ENCODE data around the gene LSM6.

The LSM6 gene

GRCh38 chr4:146143888-146144287, 31.6 kb upstream of the LSM6 start:
- TF ChIP-seq RARB (CRISPR knock-in tag; IDR thresholded peaks at IDR 0.05) (no peak), GLIS3 (CRISPR knock-in tag; IDR thresholded peaks at IDR 0.05) (no peak), ZNF565 (CRISPR knock-in tag; conservative IDR thresholded peaks at IDR 0.05; ENCODE audit: low read depth) (no peak), ZNF70 (CRISPR knock-in tag; IDR thresholded peaks at IDR 0.05) (no peak)

GRCh38 chr4:146146918-146147317, 28.6 kb upstream of the LSM6 start:
- no peak for ATAC-seq
- TF ChIP-seq ZNF70 (CRISPR knock-in tag; IDR thresholded peaks at IDR 0.05): no peak
- no peak for TF ChIP-seq RARB (CRISPR knock-in tag; IDR thresholded peaks at IDR 0.05)
- no peak for TF ChIP-seq GLIS3 (CRISPR knock-in tag; IDR thresholded peaks at IDR 0.05)
- no peak for TF ChIP-seq ISL1 (CRISPR knock-in tag; IDR thresholded peaks at IDR 0.05)
- TF ChIP-seq CSRNP3 (CRISPR knock-in tag; IDR thresholded peaks at IDR 0.05): no peak
- no peak for TF ChIP-seq ESRRG (CRISPR knock-in tag; IDR thresholded peaks at IDR 0.05)
- TF ChIP-seq POU6F1 (CRISPR knock-in tag; IDR thresholded peaks at IDR 0.05; ENCODE audit: borderline replicate concordance, low read depth): no peak
- no peak for TF ChIP-seq ZFP3 (CRISPR knock-in tag; IDR thresholded peaks at IDR 0.05)
- no peak for TF ChIP-seq PATZ1 (CRISPR knock-in tag; IDR thresholded peaks at IDR 0.05; ENCODE audit: borderline replicate concordance)
- TF ChIP-seq ZNF565 (CRISPR knock-in tag; conservative IDR thresholded peaks at IDR 0.05; ENCODE audit: low read depth): no peak
- no peak for TF ChIP-seq CREB5 (CRISPR knock-in tag; IDR thresholded peaks at IDR 0.05; ENCODE audit: low read depth)
- TF ChIP-seq BACH2 (CRISPR knock-in tag; IDR thresholded peaks at IDR 0.05; ENCODE audit: borderline replicate concordance): no peak
- no peak for TF ChIP-seq ZFP30 (CRISPR knock-in tag; IDR thresholded peaks at IDR 0.05)
- no peak for TF ChIP-seq TCF4 (CRISPR knock-in tag; IDR thresholded peaks at IDR 0.05; ENCODE audit: borderline replicate concordance)
- TF ChIP-seq ZNF8 (CRISPR knock-in tag; IDR thresholded peaks at IDR 0.05): no peak
- TF ChIP-seq SNAI2 (CRISPR knock-in tag; IDR thresholded peaks at IDR 0.05): no peak
- no peak for TF ChIP-seq OSR1 (CRISPR knock-in tag; IDR thresholded peaks at IDR 0.05)
- no peak for TF ChIP-seq PPARA (CRISPR knock-in tag; IDR thresholded peaks at IDR 0.05; ENCODE audit: borderline replicate concordance)

More at GRCh38 chr4:146143888-146144287, 31.6 kb upstream of the LSM6 start:
- no peak for ATAC-seq

GRCh38 chr4:146148021-146148420, 27.5 kb upstream of the LSM6 start:
- ATAC-seq: no peak
- TF ChIP-seq ZNF565 (CRISPR knock-in tag; conservative IDR thresholded peaks at IDR 0.05; ENCODE audit: low read depth) (no peak), CREB5 (CRISPR knock-in tag; IDR thresholded peaks at IDR 0.05; ENCODE audit: low read depth) (no peak), POU6F1 (CRISPR knock-in tag; IDR thresholded peaks at IDR 0.05; ENCODE audit: borderline replicate concordance, low read depth) (no peak), ISL1 (CRISPR knock-in tag; IDR thresholded peaks at IDR 0.05) (no peak), BACH2 (CRISPR knock-in tag; IDR thresholded peaks at IDR 0.05; ENCODE audit: borderline replicate concordance) (no peak), TOX (CRISPR knock-in tag; IDR thresholded peaks at IDR 0.05; ENCODE audit: borderline replicate concordance) (no peak), CSRNP3 (CRISPR knock-in tag; IDR thresholded peaks at IDR 0.05) (no peak), ARNTL (CRISPR knock-in tag; IDR thresholded peaks at IDR 0.05; ENCODE audit: borderline replicate concordance, low read depth) (no peak), PATZ1 (CRISPR knock-in tag; IDR thresholded peaks at IDR 0.05; ENCODE audit: borderline replicate concordance) (no peak), SNAI2 (CRISPR knock-in tag; IDR thresholded peaks at IDR 0.05) (no peak), ZFP30 (CRISPR knock-in tag; IDR thresholded peaks at IDR 0.05) (no peak), TSHZ2 (CRISPR knock-in tag; IDR thresholded peaks at IDR 0.05) (no peak)
